Measurements from ENCODE around the gene DCC. TPM values are rescaled to one million over a fixed set of nuclear protein-coding genes. Genes with fewer than 3 reads are reported as not detected.

DCC gene
- polyA plus RNA-seq, 12 donors, result 0.04 to 1.1 (median 0.26) TPM; not detected in 3

- DNase-seq, result no peak
These were observed 83.1 kb downstream of the DCC start for GRCh38 chr18:52422985-52423601.

- DNase-seq, result no peak
These were observed 86.0 kb downstream of the DCC start for GRCh38 chr18:52426041-52426440.

- no peak for DNase-seq
These were observed 86.5 kb downstream of the DCC start for GRCh38 chr18:52426462-52426861.

- no peak for DNase-seq
These were observed 87.7 kb downstream of the DCC start for GRCh38 chr18:52427521-52428175.

GRCh38 chr18:52431683-52432082 lies 91.7 kb downstream of the DCC start:
- no peak for DNase-seq

- DNase-seq, result no peak
These were observed 93.8 kb downstream of the DCC start for GRCh38 chr18:52433797-52434196.

- DNase-seq, result no peak
These were observed 95.3 kb downstream of the DCC start for GRCh38 chr18:52435301-52435700.

- no peak for DNase-seq
These were observed 97.2 kb downstream of the DCC start for GRCh38 chr18:52437161-52437560.

- DNase-seq, result no peak
These were observed 99.5 kb downstream of the DCC start for GRCh38 chr18:52439457-52439856.

GRCh38 chr18:52441794-52442193 lies 101.8 kb downstream of the DCC start:
- DNase-seq, result no peak

GRCh38 chr18:52442686-52443085 lies 102.7 kb downstream of the DCC start:
- no peak for DNase-seq

GRCh38 chr18:52451256-52451655 lies 111.3 kb downstream of the DCC start:
- DNase-seq, result no peak

GRCh38 chr18:52451851-52452250 lies 111.9 kb downstream of the DCC start:
- DNase-seq, result no peak

GRCh38 chr18:52452427-52452826 lies 112.4 kb downstream of the DCC start:
- no peak for DNase-seq

GRCh38 chr18:52459890-52460289 lies 119.9 kb downstream of the DCC start:
- no peak for DNase-seq

- DNase-seq, result no peak
These were observed 122.9 kb downstream of the DCC start for GRCh38 chr18:52462853-52463252.

- no peak for DNase-seq
These were observed 125.4 kb downstream of the DCC start for GRCh38 chr18:52465391-52465790.

GRCh38 chr18:52468496-52468895 lies 128.5 kb downstream of the DCC start:
- no peak for DNase-seq

- DNase-seq, result no peak
These were observed 135.3 kb downstream of the DCC start for GRCh38 chr18:52475325-52475724.

- no peak for DNase-seq
These were observed 141.1 kb downstream of the DCC start for GRCh38 chr18:52481116-52481515.

GRCh38 chr18:52484977-52485376 lies 145.0 kb downstream of the DCC start:
- no peak for DNase-seq

GRCh38 chr18:52486052-52486451 lies 146.1 kb downstream of the DCC start:
- no peak for DNase-seq

GRCh38 chr18:52489396-52490306 lies 149.7 kb downstream of the DCC start:
- DNase-seq, result no peak
